GM12801 (cell line): ENCODE data around the gene TMEM121B.

Source experiments
- TF ChIP-seq, protein P1 (sequence below): IDR thresholded peaks from one replicate; pipeline ENCODE4 v1.5.1; 2011; ENCODE audit warnings: control low read depth; ENCODE audit not compliant: insufficient read length; ENCODE audit errors: extremely low read depth

TMEM121B gene

GRCh38 chr22:17086788-17087497 is 34.2 kb downstream of the TMEM121B start:
- TF ChIP-seq, protein P1, sequence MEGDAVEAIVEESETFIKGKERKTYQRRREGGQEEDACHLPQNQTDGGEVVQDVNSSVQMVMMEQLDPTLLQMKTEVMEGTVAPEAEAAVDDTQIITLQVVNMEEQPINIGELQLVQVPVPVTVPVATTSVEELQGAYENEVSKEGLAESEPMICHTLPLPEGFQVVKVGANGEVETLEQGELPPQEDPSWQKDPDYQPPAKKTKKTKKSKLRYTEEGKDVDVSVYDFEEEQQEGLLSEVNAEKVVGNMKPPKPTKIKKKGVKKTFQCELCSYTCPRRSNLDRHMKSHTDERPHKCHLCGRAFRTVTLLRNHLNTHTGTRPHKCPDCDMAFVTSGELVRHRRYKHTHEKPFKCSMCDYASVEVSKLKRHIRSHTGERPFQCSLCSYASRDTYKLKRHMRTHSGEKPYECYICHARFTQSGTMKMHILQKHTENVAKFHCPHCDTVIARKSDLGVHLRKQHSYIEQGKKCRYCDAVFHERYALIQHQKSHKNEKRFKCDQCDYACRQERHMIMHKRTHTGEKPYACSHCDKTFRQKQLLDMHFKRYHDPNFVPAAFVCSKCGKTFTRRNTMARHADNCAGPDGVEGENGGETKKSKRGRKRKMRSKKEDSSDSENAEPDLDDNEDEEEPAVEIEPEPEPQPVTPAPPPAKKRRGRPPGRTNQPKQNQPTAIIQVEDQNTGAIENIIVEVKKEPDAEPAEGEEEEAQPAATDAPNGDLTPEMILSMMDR: no peak

- TF ChIP-seq, protein P1: no peak
These were observed 34.9 kb downstream of the TMEM121B start for GRCh38 chr22:17086296-17086695.

GRCh38 chr22:17085277-17086181 is 35.6 kb downstream of the TMEM121B start:
- TF ChIP-seq, protein P1: no peak

- TF ChIP-seq, protein P1: no peak
These were observed 36.4 kb downstream of the TMEM121B start, which contains the start of gene IL17RA for GRCh38 chr22:17084554-17085276. TSS of gene IL17RA (plus strand) at chr22:17085000. CDS start at chr22:17085092, 92 bp downstream.

DNA sequence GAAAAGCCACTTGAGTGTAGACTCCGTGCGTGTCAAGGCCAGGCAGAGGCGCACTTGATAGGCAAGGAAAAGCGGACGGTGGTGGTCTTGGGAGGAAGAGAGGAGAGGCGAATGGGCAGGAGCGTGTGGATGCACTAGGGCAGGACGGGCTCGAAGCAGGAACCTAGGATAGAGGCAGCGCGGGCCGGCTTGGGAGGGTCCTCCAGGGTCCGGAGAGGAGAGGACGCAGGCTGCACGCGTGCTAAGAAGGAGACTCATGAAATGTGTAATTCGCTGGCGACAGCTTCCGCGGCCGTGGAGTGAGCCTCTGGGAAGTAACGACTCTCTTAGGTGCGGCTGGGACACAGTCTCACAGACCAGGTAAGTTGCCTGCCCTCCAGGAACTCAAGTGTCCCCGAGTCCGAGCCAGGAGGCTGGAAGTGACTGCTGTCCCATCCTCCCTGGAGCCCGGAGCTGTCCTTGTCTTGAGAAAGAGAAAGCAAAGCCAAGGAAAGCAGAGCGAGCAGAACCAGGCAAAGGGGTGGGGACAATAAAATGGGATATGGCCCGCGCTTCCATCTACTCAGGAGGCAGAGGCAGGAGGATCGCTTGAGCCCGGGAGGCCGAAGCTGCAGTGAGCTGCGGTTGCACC is 37.2 kb downstream of the TMEM121B start:
- TF ChIP-seq, protein P1: no peak

- TF ChIP-seq, protein P1: no peak
These were observed 37.9 kb downstream of the TMEM121B start for GRCh38 chr22:17083255-17083654.
